ENCODE measurements around the gene KIF6. TPM values are rescaled to one million over a fixed set of nuclear protein-coding genes. Genes with fewer than 3 reads are reported as not detected.

The KIF6 gene
- total and polyA plus RNA-seq, 4 donors, result 1.1 to 7.8 (median 4.5) TPM

- no peak for DNase-seq
- no peaks in the 10 kb centered on the region for H3K27me3 ChIP-seq (ENCODE audit: control insufficient read depth in 3 of 3, insufficient read depth in 3 of 3, low read length in 2 of 3)
- no peak overlapping the region for H3K4me3 ChIP-seq
- no peak overlapping the region for H3K9ac ChIP-seq (ENCODE audit: insufficient read depth in 1 of 2, low read length in 2 of 2)
- H3K9me3 ChIP-seq (ENCODE audit: control insufficient read depth in 4 of 4, insufficient read depth in 3 of 4, low read length in 3 of 4), result peaks cover 0 to 3% (median 0%) of the 10 kb centered on the region in 4 donors
- 91 to 98% methylated on average over 3 of the region's 3 CpGs for WGBS, 2 donors
- H3K4me1 ChIP-seq (ENCODE audit: control insufficient read depth in 5 of 5, insufficient read depth in 5 of 5, low read length in 5 of 5), result no peaks in the 10 kb centered on the region
- no peak for ATAC-seq (ENCODE audit: insufficient read depth, low FRiP score)
- no peak overlapping the region for H3K27ac ChIP-seq (ENCODE audit: low read depth in 1 of 2, low read length in 1 of 2)
- TF ChIP-seq CTCF (IDR thresholded peaks at IDR 0.05; ENCODE audit: control extremely low read depth, extremely low read depth), result no peak
- H3K36me3 ChIP-seq (ENCODE audit: control insufficient read depth in 4 of 4, insufficient read depth in 4 of 4, low read length in 4 of 4), result no peaks in the 10 kb centered on the region
These were observed 323.8 kb downstream of the KIF6 start for GRCh38 chr6:39401376-39401775.

- DNase-seq, result no peak
- no peak for TF ChIP-seq CTCF (IDR thresholded peaks at IDR 0.05; ENCODE audit: control extremely low read depth, extremely low read depth)
- WGBS, 2 donors, result 88 to 90% methylated on average over 3 of the region's 3 CpGs
- no peak overlapping the region for H3K4me3 ChIP-seq
- peaks cover 0 to 3% (median 0%) of the 10 kb centered on the region in 4 donors for H3K9me3 ChIP-seq (ENCODE audit: control insufficient read depth in 4 of 4, insufficient read depth in 3 of 4, low read length in 3 of 4)
- no peak overlapping the region for H3K27ac ChIP-seq (ENCODE audit: low read depth in 1 of 2, low read length in 1 of 2)
- H3K27me3 ChIP-seq (ENCODE audit: control insufficient read depth in 3 of 3, insufficient read depth in 3 of 3, low read length in 2 of 3), result no peaks in the 10 kb centered on the region
- no peaks in the 10 kb centered on the region for H3K36me3 ChIP-seq (ENCODE audit: control insufficient read depth in 4 of 4, insufficient read depth in 4 of 4, low read length in 4 of 4)
- no peak for ATAC-seq (ENCODE audit: insufficient read depth, low FRiP score)
- H3K4me1 ChIP-seq (ENCODE audit: control insufficient read depth in 5 of 5, insufficient read depth in 5 of 5, low read length in 5 of 5), result no peaks in the 10 kb centered on the region
- H3K9ac ChIP-seq (ENCODE audit: insufficient read depth in 1 of 2, low read length in 2 of 2), result no peak overlapping the region
These were observed 325.2 kb downstream of the KIF6 start for GRCh38 chr6:39400026-39400425.

- ATAC-seq (ENCODE audit: insufficient read depth, low FRiP score), result no peak
- H3K36me3 ChIP-seq (ENCODE audit: control insufficient read depth in 4 of 4, insufficient read depth in 4 of 4, low read length in 4 of 4), result no peaks in the 10 kb centered on the region
These were observed 328.4 kb downstream of the KIF6 start for GRCh38 chr6:39396854-39397253.

More at GRCh38 chr6:39396854-39397253, 328.4 kb downstream of the KIF6 start:
- Histone ChIP-seq H3K27ac (ENCODE audit: low read depth in 1 of 2, low read length in 1 of 2) (no peak overlapping the region), H3K27me3 (ENCODE audit: control insufficient read depth in 3 of 3, insufficient read depth in 3 of 3, low read length in 2 of 3) (peaks cover 0 to 2% (median 0%) of the 10 kb centered on the region in 3 donors), H3K4me1 (ENCODE audit: control insufficient read depth in 5 of 5, insufficient read depth in 5 of 5, low read length in 5 of 5) (no peaks in the 10 kb centered on the region), H3K9me3 (ENCODE audit: control insufficient read depth in 4 of 4, insufficient read depth in 3 of 4, low read length in 3 of 4) (peaks cover 0 to 3% (median 0%) of the 10 kb centered on the region in 4 donors), H3K4me3 (no peak overlapping the region), H3K9ac (ENCODE audit: insufficient read depth in 1 of 2, low read length in 2 of 2) (no peak overlapping the region)
- WGBS, 2 donors, result 86 to 92% methylated on average over 5 of the region's 5 CpGs
- DNase-seq, result no peak
- TF ChIP-seq CTCF (IDR thresholded peaks at IDR 0.05; ENCODE audit: control extremely low read depth, extremely low read depth), result no peak

All from lung (tissue), 12 donors.